GM08714 (cell line): ENCODE data around the gene PPP1R12B.
"Not testable (repeated sequence)": the region's sequence is repeated elsewhere in the genome, so short reads cannot be mapped to it uniquely, and the experiment has no call there.

ENCODE experiments used
- H3K4me3 ChIP-seq: fragments of 200-500 bp; sonication (Bioruptor generic); 2 replicates; pipeline ENCODE4 v1.5.1; 2014; ENCODE audit warnings: mild to moderate bottlenecking, low read length, inconsistent platforms
- ZNF274 ChIP-seq: IDR thresholded peaks from 2 replicates; pipeline ENCODE4 v1.6.1; 2012; ENCODE audit warnings: mild to moderate bottlenecking, low read depth, low read length

PPP1R12B gene

DNA sequence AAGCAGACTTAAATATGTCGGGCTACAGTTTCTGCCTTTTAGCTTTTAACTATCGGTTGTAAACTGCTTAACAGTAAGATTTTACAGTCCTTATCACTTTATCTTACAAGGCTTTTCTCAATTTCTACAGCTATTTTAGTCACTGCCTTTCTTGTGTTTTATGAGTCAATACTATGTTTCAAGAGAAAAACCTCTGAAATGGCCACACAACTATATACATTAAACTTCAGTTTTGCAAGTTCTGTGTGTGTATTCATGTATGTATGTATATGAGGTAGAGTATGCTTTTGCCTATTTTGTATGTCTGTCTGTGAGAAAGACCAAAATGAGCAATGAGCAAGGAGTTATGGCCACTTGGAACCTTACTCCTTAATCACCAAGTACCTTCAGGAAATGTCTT, 191.9 kb downstream of the PPP1R12B start:
- TF ChIP-seq ZNF274: no peak
- H3K4me3 ChIP-seq: no peak overlapping the region

DNA sequence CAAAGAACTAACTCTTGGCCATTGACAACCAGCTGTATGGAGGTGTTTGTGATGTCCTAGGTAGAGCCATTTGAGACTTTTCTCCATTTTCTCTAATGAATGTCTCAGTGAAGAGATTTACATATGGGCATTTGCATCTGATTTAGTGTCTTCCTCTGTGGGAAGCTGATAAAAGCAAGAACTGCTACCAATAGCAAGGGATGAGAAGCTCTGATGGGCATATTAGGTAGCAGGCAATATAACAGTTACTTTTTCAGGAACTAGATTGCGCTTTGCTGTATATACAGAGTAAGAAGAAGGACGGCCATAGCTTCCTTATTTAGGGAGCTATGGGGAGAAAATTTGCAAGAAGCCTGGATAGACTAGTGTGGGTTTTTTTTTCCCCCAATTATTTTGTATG, 192.4 kb downstream of the PPP1R12B start:
- H3K4me3 ChIP-seq: not testable (repeated sequence)

DNA sequence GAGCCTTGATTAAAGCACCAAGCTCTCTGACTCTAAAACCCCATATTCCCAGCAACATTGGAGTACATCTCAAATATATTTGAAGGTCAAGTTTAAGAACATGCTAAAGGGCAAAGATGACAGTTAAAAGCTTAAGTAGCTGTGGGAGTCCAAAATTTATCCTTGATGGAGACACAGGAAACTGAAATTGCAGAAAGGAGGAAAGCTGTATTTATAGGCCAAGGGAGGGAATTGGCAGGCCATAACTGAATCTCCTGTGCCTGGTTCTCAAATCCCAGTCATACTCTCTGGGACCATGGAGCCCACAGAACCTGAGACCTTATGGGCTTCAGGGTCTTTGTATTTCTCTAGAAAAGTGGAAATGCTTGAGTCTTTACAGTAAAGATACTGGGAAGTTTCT, 193.9 kb downstream of the PPP1R12B start:
- H3K4me3 ChIP-seq: not testable (repeated sequence)

DNA sequence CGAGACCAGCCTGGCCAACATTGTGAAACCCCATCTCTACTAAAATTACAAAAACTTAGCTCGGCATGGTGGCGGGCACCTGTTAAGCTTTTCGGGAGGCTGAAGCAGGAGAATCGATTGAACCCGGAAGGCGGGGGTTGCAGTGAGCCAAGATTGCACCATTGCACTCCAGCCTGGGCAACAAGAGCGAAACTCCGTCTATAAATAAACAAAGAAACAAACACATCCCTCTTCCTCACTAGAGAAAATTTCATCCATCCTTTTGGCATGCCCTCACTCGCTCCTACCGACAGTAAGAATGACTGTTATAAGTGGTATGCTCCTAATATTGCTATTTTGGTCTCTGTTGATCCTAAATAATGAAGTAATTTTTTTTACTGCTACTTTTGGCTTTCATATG, 195.0 kb downstream of the PPP1R12B start:
- H3K4me3 ChIP-seq: not testable (repeated sequence)

DNA sequence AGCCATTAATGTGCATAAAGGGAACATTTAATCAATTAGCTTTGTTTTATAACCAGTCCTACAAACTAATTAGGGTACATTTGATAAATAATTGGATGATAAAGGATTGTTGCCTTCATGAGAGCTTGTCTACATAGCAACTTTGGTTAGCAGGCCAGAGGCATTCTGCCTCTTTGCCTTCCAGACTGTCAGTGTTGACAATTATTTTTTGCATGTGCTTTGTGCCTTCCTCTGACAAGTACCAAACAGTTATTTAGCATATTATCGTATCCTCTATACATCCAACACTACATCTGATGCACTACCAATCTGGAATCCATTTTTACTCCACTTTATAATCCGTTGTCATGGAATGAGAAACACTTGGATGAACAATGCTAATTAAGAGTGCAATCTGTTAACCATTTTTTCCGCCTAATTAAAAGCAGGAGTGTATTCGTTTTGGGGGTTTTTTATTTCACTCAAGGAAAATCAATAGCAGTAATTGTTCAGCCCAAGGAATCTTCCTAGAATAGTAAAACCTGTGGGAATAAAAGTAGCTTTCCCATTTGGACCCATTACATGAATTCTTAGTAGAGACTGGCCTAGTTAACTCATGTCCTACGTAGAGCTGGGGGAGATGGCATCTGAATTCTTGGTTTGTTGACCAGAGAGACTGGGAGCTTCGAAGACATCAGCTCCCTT, 196.4 kb downstream of the PPP1R12B start:
- not testable (repeated sequence) for H3K4me3 ChIP-seq

DNA sequence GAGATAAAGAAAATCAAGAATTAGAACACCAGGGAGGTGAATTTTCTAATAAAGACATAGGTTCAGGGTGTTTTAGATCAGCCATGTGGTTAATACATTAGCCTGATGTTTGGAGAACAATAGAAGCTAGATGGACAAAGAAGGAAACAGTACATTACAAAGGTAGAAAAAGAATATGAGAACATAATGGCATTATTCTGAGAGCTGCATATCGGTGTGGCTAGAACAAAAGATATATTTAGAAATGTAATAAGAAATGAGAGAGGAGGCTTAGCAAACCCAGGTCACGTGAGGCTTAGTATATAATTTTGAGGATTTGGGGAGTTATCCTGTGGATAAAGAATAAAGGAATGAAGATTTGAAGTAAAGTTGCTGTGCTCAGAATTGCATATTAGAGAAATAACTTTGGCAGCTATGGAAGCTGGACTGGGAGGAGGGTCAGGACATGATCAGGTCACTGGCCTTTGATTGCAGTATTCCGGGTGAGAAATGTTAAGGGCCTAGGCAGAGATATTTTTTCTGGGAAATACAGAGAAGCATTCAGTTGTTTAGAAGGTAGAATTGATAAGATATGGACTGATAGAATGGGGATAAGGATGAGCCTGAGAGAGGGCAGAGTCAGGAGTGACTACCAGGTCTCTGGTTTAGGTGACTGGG, 197.3 kb downstream of the PPP1R12B start:
- not testable (repeated sequence) for H3K4me3 ChIP-seq

DNA sequence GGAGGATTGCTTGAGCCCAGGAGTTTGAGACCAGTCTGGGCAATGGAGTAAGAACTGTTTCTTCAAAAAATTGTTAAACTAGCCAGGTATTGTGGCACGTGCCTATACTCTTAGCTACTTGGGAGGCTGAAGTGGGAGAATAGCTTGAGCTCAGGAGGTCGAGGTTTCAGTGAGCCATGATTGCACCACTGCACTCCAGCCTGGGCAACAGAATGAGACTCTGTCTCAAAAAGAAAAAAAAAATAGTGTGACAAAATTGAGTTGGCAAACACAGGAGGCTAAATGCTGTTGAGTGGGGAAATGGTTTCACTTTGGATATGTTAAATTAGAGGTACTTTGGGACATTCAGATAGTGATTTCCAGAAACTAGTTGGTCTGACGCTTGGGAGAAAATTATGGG, 197.9 kb downstream of the PPP1R12B start:
- H3K4me3 ChIP-seq: not testable (repeated sequence)

DNA sequence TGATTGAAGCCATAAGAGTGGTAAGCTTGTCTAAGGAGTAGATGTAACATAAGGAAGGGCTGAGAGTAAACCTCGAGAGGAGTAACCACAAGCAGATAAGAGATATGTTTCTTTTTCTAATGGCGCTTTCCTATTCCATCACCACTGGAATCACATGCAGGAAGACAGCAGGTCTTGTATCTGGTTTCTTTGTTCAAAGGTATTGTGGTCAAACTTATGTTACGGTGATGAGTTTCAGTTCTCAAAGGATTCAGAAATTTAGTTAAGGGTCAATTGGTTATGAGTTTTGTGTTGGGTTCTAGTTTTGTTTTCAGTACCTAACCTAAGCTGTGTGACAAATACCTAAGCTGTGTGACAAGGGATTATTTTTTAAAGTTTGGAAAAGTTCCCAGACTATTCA, 198.3 kb downstream of the PPP1R12B start:
- not testable (repeated sequence) for H3K4me3 ChIP-seq

DNA sequence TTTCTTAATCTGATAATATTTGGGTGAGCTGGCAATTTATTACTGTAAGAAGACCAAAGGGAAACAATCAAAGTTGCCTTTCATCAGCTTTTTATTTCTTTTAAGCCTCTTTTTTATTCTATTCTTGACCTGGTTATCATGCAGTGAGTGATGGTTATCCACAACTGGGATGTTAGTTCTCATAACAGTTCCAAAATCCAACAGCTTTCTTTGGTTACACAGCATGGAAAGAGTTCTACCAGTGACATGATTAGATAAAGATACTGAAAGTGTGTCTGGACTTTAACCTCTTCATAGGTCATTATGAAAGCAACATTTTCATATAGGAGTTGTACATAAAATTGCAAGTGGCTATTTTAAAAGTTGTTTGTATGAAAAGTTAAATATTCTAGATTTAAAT, 198.7 kb downstream of the PPP1R12B start:
- no peak for TF ChIP-seq ZNF274
- H3K4me3 ChIP-seq: no peak overlapping the region; the same call in 1 of the 2 replicates

DNA sequence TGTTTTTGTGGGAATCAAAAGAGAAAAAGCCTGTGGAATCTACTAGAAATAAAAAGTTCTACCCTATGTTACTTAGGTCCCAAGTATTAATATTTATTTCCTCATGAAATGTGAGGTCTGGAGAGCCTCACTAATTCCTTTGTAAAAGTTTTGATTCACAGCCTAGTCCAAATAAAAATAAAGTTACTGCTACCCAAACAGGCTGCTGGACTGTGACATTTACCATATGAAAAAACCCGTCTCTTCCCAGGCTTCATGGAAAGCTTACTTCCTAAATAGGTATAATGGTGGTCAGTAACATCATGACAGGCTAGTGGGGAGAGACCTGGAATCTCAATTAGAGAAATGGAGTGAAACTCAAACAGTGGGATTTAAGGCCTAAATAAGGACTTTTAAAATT, 201.6 kb downstream of the PPP1R12B start:
- not testable (repeated sequence) for H3K4me3 ChIP-seq

DNA sequence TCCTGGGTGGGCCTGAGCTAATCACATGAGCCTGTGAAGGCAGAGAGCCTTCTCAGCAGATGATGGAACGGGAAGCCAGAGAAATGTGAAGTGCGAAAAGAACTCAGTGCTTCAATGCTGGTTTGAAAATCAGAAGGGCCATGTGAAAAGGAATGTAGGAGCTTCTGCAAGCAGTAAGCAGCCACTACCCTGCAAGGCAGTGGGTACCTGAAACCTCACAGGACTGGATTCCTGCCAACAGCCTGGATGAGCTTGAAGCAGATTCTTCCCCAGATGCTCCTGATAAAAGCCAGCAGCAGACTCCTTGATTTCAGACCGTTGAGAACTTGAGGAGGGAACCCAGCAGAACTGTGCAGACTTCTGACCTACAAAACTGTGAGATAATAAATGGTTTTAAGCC, 203.2 kb downstream of the PPP1R12B start:
- no peak overlapping the region for H3K4me3 ChIP-seq
- TF ChIP-seq ZNF274: no peak

DNA sequence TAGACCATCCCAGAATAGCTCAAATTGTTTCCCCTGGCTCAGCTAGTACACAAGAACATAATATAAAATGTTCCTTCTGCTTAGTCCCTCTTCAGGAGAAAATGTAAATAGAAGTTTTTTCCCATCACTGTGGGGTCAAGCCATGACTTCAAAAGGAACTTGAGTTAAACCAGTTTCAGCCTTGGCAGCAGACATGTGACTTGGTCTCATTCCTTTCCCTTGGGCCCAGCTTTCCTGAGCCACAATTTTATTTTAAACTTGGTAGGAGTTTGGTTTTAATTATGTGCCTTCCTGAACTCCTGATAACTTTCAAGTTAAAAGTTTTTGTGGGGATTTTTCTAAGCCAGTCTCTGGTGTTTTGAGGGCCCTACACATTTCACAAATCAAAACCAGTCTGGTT, 204.1 kb downstream of the PPP1R12B start:
- not testable (repeated sequence) for H3K4me3 ChIP-seq

DNA sequence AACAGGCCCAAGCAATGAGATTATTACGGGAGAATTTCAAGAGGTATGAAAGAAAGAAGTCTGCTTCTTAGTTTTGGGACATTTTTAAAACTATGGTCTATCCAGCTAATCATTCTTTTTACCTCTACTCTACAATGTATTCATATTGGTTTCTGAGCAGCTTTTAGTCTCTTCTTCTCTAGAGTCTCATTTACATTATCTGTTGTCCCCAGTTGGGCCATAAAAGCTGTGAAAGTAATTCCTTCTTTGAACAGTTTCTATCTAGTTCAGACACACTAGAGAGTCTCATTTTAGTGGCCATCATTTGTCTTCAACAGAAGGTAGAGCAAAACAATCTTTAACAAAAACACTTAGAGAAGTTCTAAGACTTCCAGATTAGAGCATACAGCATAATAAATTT, 204.6 kb downstream of the PPP1R12B start:
- H3K4me3 ChIP-seq: not testable (repeated sequence)

DNA sequence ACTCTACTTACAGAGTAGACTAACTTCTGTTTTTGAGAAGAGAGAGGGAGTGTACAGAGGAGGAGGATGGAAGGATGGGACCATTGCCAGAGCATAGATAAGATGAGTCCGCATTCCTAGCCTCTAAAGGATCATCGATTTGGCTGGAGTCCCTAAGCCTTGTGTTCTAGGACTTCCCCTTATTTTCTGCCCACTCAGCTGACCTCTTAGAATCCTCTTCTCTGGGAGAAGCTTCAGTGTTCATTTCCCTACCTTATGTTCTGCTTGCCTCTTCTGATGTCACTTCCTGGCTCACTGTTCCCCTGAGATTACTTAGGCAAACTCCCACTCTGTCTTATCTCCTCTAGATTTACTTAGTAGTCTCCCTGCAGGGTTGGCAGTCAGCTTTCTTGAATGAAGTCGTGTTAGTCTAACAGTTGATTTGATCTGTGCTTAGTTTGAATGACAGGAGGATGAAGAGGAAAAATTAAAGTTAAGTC, 205.1 kb downstream of the PPP1R12B start:
- TF ChIP-seq ZNF274: no peak
- no peak overlapping the region for H3K4me3 ChIP-seq

DNA sequence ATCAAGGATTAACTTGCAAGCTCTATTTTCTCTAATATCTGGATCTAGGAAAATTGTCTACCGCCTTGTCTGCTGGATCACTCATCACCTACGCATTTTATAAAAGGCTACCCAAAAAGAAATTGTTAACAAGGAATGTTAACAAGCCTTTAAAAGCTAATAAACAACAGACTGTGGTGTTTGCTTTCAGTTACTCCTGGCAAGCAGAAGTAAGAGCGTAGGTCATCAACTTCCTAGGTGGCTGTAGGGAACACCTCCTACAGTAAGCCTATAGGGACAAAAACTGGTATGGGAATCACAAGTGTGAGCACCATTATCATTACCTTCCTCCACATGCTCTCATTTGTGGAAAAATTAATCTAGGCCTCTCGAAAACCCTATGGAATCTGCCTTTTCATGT, 206.1 kb downstream of the PPP1R12B start:
- H3K4me3 ChIP-seq: not testable (repeated sequence)

DNA sequence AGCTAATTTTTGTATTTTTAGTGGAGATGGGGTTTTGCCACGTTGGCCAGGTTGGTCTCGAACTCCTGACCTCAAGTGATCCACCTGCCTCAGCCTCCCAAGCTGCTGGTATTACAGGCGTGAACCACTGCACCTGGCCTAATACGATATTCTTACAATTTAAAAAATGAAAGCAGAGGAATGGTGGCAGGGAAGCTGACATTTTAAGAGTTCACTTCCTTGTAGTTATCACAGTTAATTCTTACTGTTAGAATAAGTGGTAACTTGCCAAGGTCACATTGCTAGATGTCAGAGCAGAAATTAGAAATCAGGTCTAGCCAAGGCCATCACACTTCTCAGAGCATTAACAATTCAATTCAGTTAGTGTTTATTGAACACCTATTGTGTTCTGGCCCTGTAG, 207.5 kb downstream of the PPP1R12B start:
- not testable (repeated sequence) for H3K4me3 ChIP-seq

DNA sequence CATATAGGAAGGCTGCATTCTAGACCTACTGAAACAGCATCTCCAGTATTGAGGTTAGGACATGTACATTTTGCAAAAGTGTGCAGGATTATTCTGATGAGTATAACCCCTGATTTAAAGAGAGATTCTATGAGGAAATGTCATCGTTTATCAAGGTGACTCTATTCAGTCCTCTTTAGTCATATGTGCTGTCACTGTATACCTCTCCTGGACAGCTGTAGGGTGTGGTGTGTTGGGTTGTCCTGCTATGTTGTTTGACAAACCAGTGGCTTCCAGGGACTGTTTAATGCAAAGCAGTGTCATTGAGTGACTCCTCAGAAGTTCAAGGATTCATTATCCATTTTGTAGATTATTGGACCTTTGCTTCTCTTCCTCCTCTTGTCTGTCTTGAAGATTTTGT, 209.2 kb downstream of the PPP1R12B start:
- H3K4me3 ChIP-seq: not testable (repeated sequence)
